Thoracic aorta (tissue), 2 donors: ENCODE data around the gene PPP3CA. TPM values are rescaled to one million over a fixed set of nuclear protein-coding genes. Genes with fewer than 3 reads are reported as not detected.
A peak's percentile ranks its signal among the peaks of the same experiment; 100 is the strongest.

Experiments
- ATAC-seq: fragments of 150-250 bp; one replicate; pipeline ENCODE4 v1.8.0; 2017; ENCODE audit warnings: low read depth; ENCODE audit not compliant: insufficient number of reproducible peaks, low FRiP score
- DNase-seq: peaks from one replicate; pipeline ENCODE4 v3.0.0-alpha.2; 2020; ENCODE audit warnings: low spot score
- H3K27ac ChIP-seq, 2 donors: fragments of 200-600 bp; sonication (generic); 1 replicate in 1 of 2; 2 replicates in 1 of 2; pipeline ENCODE4 v1.5.1; 2016; ENCODE audit warnings: mild to moderate bottlenecking in 2 of 2, moderate library complexity in 2 of 2
- H3K27me3 ChIP-seq: fragments of 200-600 bp; sonication (generic); replicated peaks from 2 replicates; pipeline ENCODE4 v1.6.0; 2016; ENCODE audit warnings: mild to moderate bottlenecking; ENCODE audit not compliant: insufficient read depth
- H3K36me3 ChIP-seq: fragments of 200-600 bp; sonication (generic); one replicate; pipeline ENCODE4 v1.5.1; 2016
- H3K4me1 ChIP-seq, 2 donors: fragments of 200-600 bp; sonication (generic); 1 replicate in 1 of 2; 2 replicates in 1 of 2; pipeline versions ENCODE4 v1.5.1 to v1.6.0; 2016; ENCODE audit warnings: low read depth in 2 of 2, mild to moderate bottlenecking in 1 of 2; ENCODE audit not compliant: control insufficient read depth in 1 of 2
- H3K4me3 ChIP-seq: fragments of 200-600 bp; sonication (generic); 2 replicates; pipeline ENCODE4 v1.5.1; 2016; ENCODE audit warnings: mild to moderate bottlenecking
- H3K9me3 ChIP-seq: fragments of 200-600 bp; sonication (generic); 2 replicates; pipeline ENCODE4 v1.5.1; 2016
- CTCF ChIP-seq: fragments of 200-600 bp; sonication (generic); IDR thresholded peaks from one replicate; pipeline ENCODE4 v1.5.1; 2019; ENCODE audit warnings: antibody characterized with exemption
- total RNA-seq, 2 donors: library from RNA; depleted of rRNA; stranded (reverse); fragments of >200 nt; gene quantifications; one replicate each; pipeline versions ENCODE4 v1.1.0 to v1.2.3, GENCODE V29; 2016

Gene PPP3CA
- total RNA-seq, 2 donors from 2014 or later, result 21.9 to 43.2 TPM

- DNase-seq (no peak), ATAC-seq (no peak)
- Histone ChIP-seq H3K27me3 (no peaks in the 10 kb centered on the region), H3K9me3 (no peaks in the 10 kb centered on the region), H3K27ac (no peak overlapping the region), H3K4me1 (peaks cover 8 to 14% of the 10 kb centered on the region in 2 donors), H3K4me3 (no peak overlapping the region), H3K36me3 (no peaks in the 10 kb centered on the region)
- no peak for TF ChIP-seq CTCF
Observed at GRCh38 chr4:101299021-101299420, 48.3 kb downstream of the PPP3CA start.

- no peak overlapping the region for H3K4me3 ChIP-seq
- DNase-seq (no peak), ATAC-seq (no peak)
- H3K36me3 ChIP-seq, result no peaks in the 10 kb centered on the region
- peaks cover 18 to 35% of the 10 kb centered on the region in 2 donors for H3K4me1 ChIP-seq
- H3K27me3 ChIP-seq, result no peaks in the 10 kb centered on the region
- no peak for TF ChIP-seq CTCF
- no peaks in the 10 kb centered on the region for H3K9me3 ChIP-seq
- H3K27ac ChIP-seq, result peak overlapping the region in 1 of 2 donors; percentile 54
Observed at GRCh38 chr4:101295691-101296090, 51.6 kb downstream of the PPP3CA start.

GRCh38 chr4:101294597-101294996 is 52.7 kb downstream of the PPP3CA start:
- DNase-seq, result no peak
- Histone ChIP-seq H3K27ac (no peak overlapping the region), H3K4me1 (peaks cover 18 to 35% of the 10 kb centered on the region in 2 donors), H3K27me3 (no peaks in the 10 kb centered on the region), H3K36me3 (no peaks in the 10 kb centered on the region), H3K4me3 (no peak overlapping the region), H3K9me3 (no peaks in the 10 kb centered on the region)
- no peak for ATAC-seq
- no peak for TF ChIP-seq CTCF

- ATAC-seq (peak; percentile 74), DNase-seq (no peak)
- Histone ChIP-seq H3K27ac (peak overlapping the region; percentile 41 to 49), H3K4me1 (peaks cover 27 to 39% of the 10 kb centered on the region in 2 donors), H3K4me3 (peak overlapping the region; percentile 7), H3K27me3 (no peaks in the 10 kb centered on the region), H3K9me3 (no peaks in the 10 kb centered on the region), H3K36me3 (no peaks in the 10 kb centered on the region)
- TF ChIP-seq CTCF, result no peak
Observed at GRCh38 chr4:101292901-101293300, 54.4 kb downstream of the PPP3CA start.

- TF ChIP-seq CTCF, result no peak
- Histone ChIP-seq H3K4me1 (peaks cover 31 to 46% of the 10 kb centered on the region in 2 donors), H3K9me3 (no peaks in the 10 kb centered on the region), H3K27ac (peak overlapping the region; percentile 10 to 29), H3K4me3 (no peak overlapping the region), H3K36me3 (no peaks in the 10 kb centered on the region), H3K27me3 (no peaks in the 10 kb centered on the region)
- DNase-seq, result no peak
- no peak for ATAC-seq
Observed at GRCh38 chr4:101292214-101292613, 55.1 kb downstream of the PPP3CA start.
